ENCODE results near the gene GSK3B.

GSK3B gene

DNA sequence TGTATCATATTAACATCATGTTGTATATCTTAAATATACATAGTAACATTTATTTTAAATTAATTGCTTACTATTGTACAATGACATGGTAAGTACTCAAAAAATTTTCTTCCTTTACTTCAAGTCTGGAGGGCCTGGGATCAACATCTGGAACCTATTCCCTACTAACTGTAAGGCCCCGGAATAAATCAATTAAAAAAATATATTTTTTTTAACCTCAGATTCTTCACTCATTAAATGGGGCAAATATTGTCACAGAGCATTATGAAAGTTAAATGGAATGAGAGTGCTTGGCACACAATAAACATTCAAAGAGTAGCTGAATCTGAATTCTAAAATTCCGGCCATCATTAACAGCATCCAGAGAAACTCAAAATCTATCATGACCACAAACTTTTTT, 16.5 kb downstream of the GSK3B start:
- TF ChIP-seq CTCF (IDR thresholded peaks at IDR 0.05): no peak
- H3K9me3 ChIP-seq (ENCODE audit: control insufficient read depth, low read length): no peaks in the 10 kb centered on the region
- H3K4me2 ChIP-seq (ENCODE audit: low read length): no peak overlapping the region
- no peak overlapping the region for H3K4me3 ChIP-seq (ENCODE audit: low read depth, low read length)
- peaks cover 20% of the 10 kb centered on the region for H3K79me2 ChIP-seq
- no peaks in the 10 kb centered on the region for H3K36me3 ChIP-seq (ENCODE audit: control insufficient read depth, insufficient read depth, low read length)
- H2AFZ ChIP-seq: no peak overlapping the region
- H3K27me3 ChIP-seq (ENCODE audit: control insufficient read depth, insufficient read depth, low read length): no peaks in the 10 kb centered on the region
- no peak overlapping the region for H3K9ac ChIP-seq
- no peak overlapping the region for H3K27ac ChIP-seq
- H3K4me1 ChIP-seq: no peaks in the 10 kb centered on the region

- H3K4me1 ChIP-seq: peaks cover 3% of the 10 kb centered on the region
- no peak overlapping the region for H3K27ac ChIP-seq
- H3K9me3 ChIP-seq (ENCODE audit: control insufficient read depth, low read length): no peaks in the 10 kb centered on the region
- H3K9ac ChIP-seq: no peak overlapping the region
- no peak overlapping the region for H3K4me3 ChIP-seq (ENCODE audit: low read depth, low read length)
- no peaks in the 10 kb centered on the region for H3K36me3 ChIP-seq (ENCODE audit: control insufficient read depth, insufficient read depth, low read length)
- no peak overlapping the region for H2AFZ ChIP-seq
- TF ChIP-seq CTCF (IDR thresholded peaks at IDR 0.05): no peak
- H3K4me2 ChIP-seq (ENCODE audit: low read length): no peak overlapping the region
- no peaks in the 10 kb centered on the region for H3K27me3 ChIP-seq (ENCODE audit: control insufficient read depth, insufficient read depth, low read length)
- H3K79me2 ChIP-seq: peaks cover 12% of the 10 kb centered on the region
Observed at GRCh38 chr3:120072867-120073525, 21.3 kb downstream of the GSK3B start.

GRCh38 chr3:120071259-120071658, 23.0 kb downstream of the GSK3B start:
- Histone ChIP-seq H3K9ac (no peak overlapping the region), H3K9me3 (ENCODE audit: control insufficient read depth, low read length) (no peaks in the 10 kb centered on the region), H3K4me1 (peaks cover 3% of the 10 kb centered on the region), H3K27ac (no peak overlapping the region), H2AFZ (no peak overlapping the region), H3K79me2 (peaks cover 21% of the 10 kb centered on the region), H3K4me3 (ENCODE audit: low read depth, low read length) (no peak overlapping the region), H3K27me3 (ENCODE audit: control insufficient read depth, insufficient read depth, low read length) (no peaks in the 10 kb centered on the region), H3K4me2 (ENCODE audit: low read length) (no peak overlapping the region), H3K36me3 (ENCODE audit: control insufficient read depth, insufficient read depth, low read length) (no peaks in the 10 kb centered on the region)
- TF ChIP-seq CTCF (IDR thresholded peaks at IDR 0.05): no peak

GRCh38 chr3:120070263-120070981, 23.8 kb downstream of the GSK3B start:
- no peak overlapping the region for H3K9ac ChIP-seq
- no peak overlapping the region for H3K4me3 ChIP-seq (ENCODE audit: low read depth, low read length)
- no peaks in the 10 kb centered on the region for H3K27me3 ChIP-seq (ENCODE audit: control insufficient read depth, insufficient read depth, low read length)
- H3K79me2 ChIP-seq: peaks cover 29% of the 10 kb centered on the region
- TF ChIP-seq CTCF (IDR thresholded peaks at IDR 0.05): no peak
- no peaks in the 10 kb centered on the region for H3K9me3 ChIP-seq (ENCODE audit: control insufficient read depth, low read length)
- no peak overlapping the region for H3K27ac ChIP-seq
- H3K36me3 ChIP-seq (ENCODE audit: control insufficient read depth, insufficient read depth, low read length): no peaks in the 10 kb centered on the region
- H3K4me1 ChIP-seq: peaks cover 3% of the 10 kb centered on the region
- no peak overlapping the region for H2AFZ ChIP-seq
- H3K4me2 ChIP-seq (ENCODE audit: low read length): no peak overlapping the region
